ENCODE measurements around the gene NBPF3.
A peak's percentile ranks its signal among the peaks of the same experiment; 100 is the strongest.
"Not testable (repeated sequence)": the region's sequence is repeated elsewhere in the genome, so short reads cannot be mapped to it uniquely, and the experiment has no call there.

NBPF3 gene

GRCh38 chr1:21495225-21495820, 55.4 kb downstream of the NBPF3 start:
- DNase-seq: no peak

- no peak for DNase-seq
Observed at GRCh38 chr1:21496063-21496462, 56.1 kb downstream of the NBPF3 start.

GRCh38 chr1:21496886-21497285, 56.9 kb downstream of the NBPF3 start:
- no peak for DNase-seq

- DNase-seq: no peak
Observed at GRCh38 chr1:21497466-21498061, 57.6 kb downstream of the NBPF3 start.

GRCh38 chr1:21499283-21499950, 59.5 kb downstream of the NBPF3 start:
- no peak for DNase-seq

- no peak for DNase-seq
Observed at GRCh38 chr1:21503706-21504377, 63.9 kb downstream of the NBPF3 start.

GRCh38 chr1:21506804-21507203, 66.9 kb downstream of the NBPF3 start:
- no peak for DNase-seq

GRCh38 chr1:21507511-21508270, 67.8 kb downstream of the NBPF3 start:
- DNase-seq: no peak

GRCh38 chr1:21508580-21509350, 68.8 kb downstream of the NBPF3 start:
- peak; percentile 68 for DNase-seq

- DNase-seq: no peak
Observed at GRCh38 chr1:21509351-21510112, 69.6 kb downstream of the NBPF3 start, which contains the start of gene ALPL. TSS of gene ALPL (plus strand) at chr1:21509423. CDS start at chr1:21554082, 44,659 bp downstream.

- no peak for DNase-seq
Observed at GRCh38 chr1:21510113-21510493, 70.2 kb downstream of the NBPF3 start.

GRCh38 chr1:21510885-21511578, 71.1 kb downstream of the NBPF3 start:
- DNase-seq: no peak

- DNase-seq: no peak
Observed at GRCh38 chr1:21511579-21512522, 71.9 kb downstream of the NBPF3 start.

GRCh38 chr1:21514245-21514644, 74.3 kb downstream of the NBPF3 start:
- DNase-seq: no peak

- no peak for DNase-seq
Observed at GRCh38 chr1:21517161-21517589, 77.2 kb downstream of the NBPF3 start.

GRCh38 chr1:21517660-21518480, 77.9 kb downstream of the NBPF3 start:
- DNase-seq: no peak

- no peak for DNase-seq
Observed at GRCh38 chr1:21518774-21519455, 79.0 kb downstream of the NBPF3 start.

- DNase-seq: not testable (repeated sequence)
Observed at GRCh38 chr1:21519486-21520070, 79.6 kb downstream of the NBPF3 start.

Data from activated naive CD4-positive, alpha-beta T cell treated with Interleukin-2 at 50 U/mL for 16 hours (primary cell).